HepG2 (cell line): ENCODE measurements around the gene LASP1. TPM values are rescaled to one million over a fixed set of nuclear protein-coding genes. Genes with fewer than 3 reads are reported as not detected.
A peak's percentile ranks its signal among the peaks of the same experiment; 100 is the strongest.

ENCODE experiments used
- ARID5B ChIP-seq: IDR thresholded peaks from 2 replicates; pipeline ENCODE4 v1.4.0; 2020; ENCODE audit warnings: mild to moderate bottlenecking, missing genetic modification reagents
- CC2D1A ChIP-seq: sonication (generic); formaldehyde crosslinking; IDR thresholded peaks from 2 replicates; pipeline ENCODE4 v1.8.1; 2023; ENCODE audit warnings: mild to moderate bottlenecking, missing genetic modification reagents
- CTCF ChIP-seq: sonication (generic); formaldehyde crosslinking; IDR thresholded peaks from 2 replicates; pipeline ENCODE4 v1.5.0; 2020; ENCODE audit warnings: mild to moderate bottlenecking, missing genetic modification reagents, moderate library complexity
- FOXO1 ChIP-seq: sonication (generic); formaldehyde crosslinking; IDR thresholded peaks from 2 replicates; pipeline ENCODE4 v1.4.0; 2020; ENCODE audit warnings: missing genetic modification reagents
- REL ChIP-seq: sonication (generic); formaldehyde crosslinking; conservative IDR thresholded peaks from 2 replicates; pipeline ENCODE4 v1.8.0; 2022; ENCODE audit warnings: mild to moderate bottlenecking, missing genetic modification reagents, moderate library complexity
- UBTF ChIP-seq: sonication (generic); formaldehyde crosslinking; IDR thresholded peaks from 2 replicates; pipeline ENCODE4 v1.4.0; 2020; ENCODE audit warnings: mild to moderate bottlenecking, missing genetic modification reagents
- YEATS4 ChIP-seq: sonication (generic); formaldehyde crosslinking; IDR thresholded peaks from 2 replicates; pipeline ENCODE4 v1.4.0; 2020; ENCODE audit warnings: missing genetic modification reagents, borderline replicate concordance
- ZMYM2 ChIP-seq: sonication (generic); formaldehyde crosslinking; IDR thresholded peaks from 2 replicates; pipeline ENCODE4 v1.8.0; 2022; ENCODE audit warnings: mild to moderate bottlenecking, missing genetic modification reagents
- ZNF160 ChIP-seq: sonication (generic); formaldehyde crosslinking; IDR thresholded peaks from 2 replicates; pipeline ENCODE4 v1.8.0; 2022; ENCODE audit warnings: mild to moderate bottlenecking, inconsistent platforms, missing genetic modification reagents
- ZNF180 ChIP-seq: sonication (generic); formaldehyde crosslinking; IDR thresholded peaks from 2 replicates; pipeline ENCODE4 v1.4.0; 2020; ENCODE audit warnings: low read depth, missing genetic modification reagents, borderline replicate concordance
- ZNF441 ChIP-seq: sonication (generic); formaldehyde crosslinking; IDR thresholded peaks from 2 replicates; pipeline ENCODE4 v1.7.0; 2021; ENCODE audit warnings: missing genetic modification reagents, borderline replicate concordance
- ZNF589 ChIP-seq: sonication (generic); formaldehyde crosslinking; conservative IDR thresholded peaks from 2 replicates; pipeline ENCODE4 v1.8.0; 2022; ENCODE audit warnings: mild to moderate bottlenecking, moderate library complexity, missing genetic modification reagents
- ZNF792 ChIP-seq: IDR thresholded peaks from 2 replicates; pipeline ENCODE4 v1.6.1; 2016
- ZSCAN9 ChIP-seq: IDR thresholded peaks from 2 replicates; pipeline ENCODE4 v1.6.1; 2016; ENCODE audit warnings: borderline replicate concordance
- polyA plus RNA-seq, 8 experiments: library from polyadenylated mRNA; depleted of rRNA in 3 of 8; stranded (reverse) in 7 of 8; unstranded in 1 of 8; fragments of >200 nt; fragmentation: Illumina TruSeq in 4 of 8; extraction: Trizol in 4 of 8; gene quantifications; 2 replicates each; pipeline versions ENCODE4 v1.2.1 to v1.2.3, GENCODE V29; 2011 to 2016; ENCODE audit warnings: low read depth in 4 of 8, missing spikeins in 1 of 8, mixed read lengths in 1 of 8; ENCODE audit not compliant: insufficient read depth in 1 of 8
- total RNA-seq, 5 experiments: library from RNA; depleted of rRNA; stranded (reverse); fragments of >200 nt; fragmentation: Illumina TruSeq; extraction: Trizol; gene quantifications; 2 replicates each; pipeline ENCODE4 v1.2.3, GENCODE V29; 2016; ENCODE audit warnings: low read depth in 1 of 5
- TF ChIP-seq, protein P1 (sequence below), 2 experiments: fragments of 450-650 bp in 1 of 2; sonication (generic) in 1 of 2; formaldehyde crosslinking; IDR thresholded peaks; 2 replicates each; pipeline versions ENCODE4 v1.5.0 to v1.8.0; 2020 to 2022; ENCODE audit warnings: mild to moderate bottlenecking in 1 of 2, missing genetic modification reagents in 1 of 2
- TF ChIP-seq, protein P2 (sequence below): sonication (generic); formaldehyde crosslinking; IDR thresholded peaks from 2 replicates; pipeline ENCODE4 v1.4.0; 2020; ENCODE audit warnings: low read depth, mild to moderate bottlenecking, missing genetic modification reagents
- TF ChIP-seq, protein P3 (sequence below): IDR thresholded peaks from 2 replicates; pipeline ENCODE4 v1.6.1; 2016; ENCODE audit warnings: control low read depth

The LASP1 gene
- total and polyA plus RNA-seq, 2 of the 13 experiments (the other 11 are each of a cell fraction or from before 2014, with no cell fraction given) = 70.1 to 97.0 TPM

DNA sequence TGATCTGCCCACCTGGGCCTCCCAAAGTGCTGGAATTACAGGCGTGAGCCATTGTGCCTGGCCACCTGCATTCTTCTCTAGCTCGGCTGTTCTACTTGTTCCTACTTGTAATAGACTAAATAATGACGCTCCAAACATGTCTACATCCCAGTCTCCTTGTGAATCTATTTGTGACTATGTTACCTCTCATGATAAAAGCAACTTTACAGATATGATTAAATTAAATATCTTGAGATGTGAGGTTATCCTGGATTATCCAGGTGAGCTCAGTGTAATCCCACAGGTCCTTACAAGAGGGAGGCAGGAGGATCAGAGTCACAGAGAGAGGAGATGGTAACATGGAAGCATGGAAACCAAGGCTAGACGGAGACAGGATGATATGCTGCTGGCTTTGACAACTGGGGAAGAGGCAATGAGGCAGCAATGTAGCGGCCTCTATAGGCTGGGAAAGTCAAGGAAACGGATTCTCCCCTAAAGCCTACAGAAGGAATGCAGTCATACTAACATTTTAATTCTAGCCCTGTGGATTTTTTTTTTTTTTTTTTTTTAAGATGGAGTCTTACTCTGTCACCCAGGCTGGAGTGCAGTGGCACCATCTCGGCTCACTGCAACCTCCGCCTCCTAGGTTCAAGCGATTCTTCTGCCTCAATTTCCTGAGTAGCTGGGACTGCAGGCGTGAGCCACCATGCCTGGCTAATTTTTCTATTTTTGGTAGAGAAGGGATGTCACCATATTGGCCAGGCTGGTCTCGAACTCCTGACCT, 5.0 kb upstream of the LASP1 start (continued):
- no peak for TF ChIP-seq UBTF
- no peak for TF ChIP-seq ZNF589 (CRISPR knock-in tag)
- TF ChIP-seq, protein P1, sequence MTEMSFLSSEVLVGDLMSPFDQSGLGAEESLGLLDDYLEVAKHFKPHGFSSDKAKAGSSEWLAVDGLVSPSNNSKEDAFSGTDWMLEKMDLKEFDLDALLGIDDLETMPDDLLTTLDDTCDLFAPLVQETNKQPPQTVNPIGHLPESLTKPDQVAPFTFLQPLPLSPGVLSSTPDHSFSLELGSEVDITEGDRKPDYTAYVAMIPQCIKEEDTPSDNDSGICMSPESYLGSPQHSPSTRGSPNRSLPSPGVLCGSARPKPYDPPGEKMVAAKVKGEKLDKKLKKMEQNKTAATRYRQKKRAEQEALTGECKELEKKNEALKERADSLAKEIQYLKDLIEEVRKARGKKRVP (CRISPR knock-in tag; IDR thresholded peaks at IDR 0.05) = no peak
- TF ChIP-seq CC2D1A (CRISPR knock-in tag) = 0 out of 2 replicates have a peak, but pooled peaks have one; percentile 70
- TF ChIP-seq ZSCAN9 (CRISPR knock-in tag) = no peak
- no peak for TF ChIP-seq ZNF180
- no peak for TF ChIP-seq FOXO1 (CRISPR knock-in tag)
- TF ChIP-seq, protein P2, sequence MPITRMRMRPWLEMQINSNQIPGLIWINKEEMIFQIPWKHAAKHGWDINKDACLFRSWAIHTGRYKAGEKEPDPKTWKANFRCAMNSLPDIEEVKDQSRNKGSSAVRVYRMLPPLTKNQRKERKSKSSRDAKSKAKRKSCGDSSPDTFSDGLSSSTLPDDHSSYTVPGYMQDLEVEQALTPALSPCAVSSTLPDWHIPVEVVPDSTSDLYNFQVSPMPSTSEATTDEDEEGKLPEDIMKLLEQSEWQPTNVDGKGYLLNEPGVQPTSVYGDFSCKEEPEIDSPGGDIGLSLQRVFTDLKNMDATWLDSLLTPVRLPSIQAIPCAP (CRISPR knock-in tag) = no peak
- TF ChIP-seq ZNF160 (CRISPR knock-in tag) = no peak
- TF ChIP-seq YEATS4 (CRISPR knock-in tag) = no peak
- no peak for TF ChIP-seq REL (CRISPR knock-in tag)
- peak; percentile 71 for TF ChIP-seq CTCF
- TF ChIP-seq ZMYM2 (CRISPR knock-in tag) = no peak
- TF ChIP-seq, protein P3, sequence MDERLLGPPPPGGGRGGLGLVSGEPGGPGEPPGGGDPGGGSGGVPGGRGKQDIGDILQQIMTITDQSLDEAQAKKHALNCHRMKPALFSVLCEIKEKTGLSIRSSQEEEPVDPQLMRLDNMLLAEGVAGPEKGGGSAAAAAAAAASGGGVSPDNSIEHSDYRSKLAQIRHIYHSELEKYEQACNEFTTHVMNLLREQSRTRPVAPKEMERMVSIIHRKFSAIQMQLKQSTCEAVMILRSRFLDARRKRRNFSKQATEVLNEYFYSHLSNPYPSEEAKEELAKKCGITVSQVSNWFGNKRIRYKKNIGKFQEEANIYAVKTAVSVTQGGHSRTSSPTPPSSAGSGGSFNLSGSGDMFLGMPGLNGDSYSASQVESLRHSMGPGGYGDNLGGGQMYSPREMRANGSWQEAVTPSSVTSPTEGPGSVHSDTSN (CRISPR knock-in tag) = no peak
- TF ChIP-seq ARID5B (CRISPR knock-in tag) = no peak
- TF ChIP-seq ZNF441 = peak; percentile 31; the same call in 1 of the 2 replicates
- TF ChIP-seq ZNF792 (CRISPR knock-in tag) = no peak
